Measurements from ENCODE around the gene TRMT112.

Gene TRMT112

DNA sequence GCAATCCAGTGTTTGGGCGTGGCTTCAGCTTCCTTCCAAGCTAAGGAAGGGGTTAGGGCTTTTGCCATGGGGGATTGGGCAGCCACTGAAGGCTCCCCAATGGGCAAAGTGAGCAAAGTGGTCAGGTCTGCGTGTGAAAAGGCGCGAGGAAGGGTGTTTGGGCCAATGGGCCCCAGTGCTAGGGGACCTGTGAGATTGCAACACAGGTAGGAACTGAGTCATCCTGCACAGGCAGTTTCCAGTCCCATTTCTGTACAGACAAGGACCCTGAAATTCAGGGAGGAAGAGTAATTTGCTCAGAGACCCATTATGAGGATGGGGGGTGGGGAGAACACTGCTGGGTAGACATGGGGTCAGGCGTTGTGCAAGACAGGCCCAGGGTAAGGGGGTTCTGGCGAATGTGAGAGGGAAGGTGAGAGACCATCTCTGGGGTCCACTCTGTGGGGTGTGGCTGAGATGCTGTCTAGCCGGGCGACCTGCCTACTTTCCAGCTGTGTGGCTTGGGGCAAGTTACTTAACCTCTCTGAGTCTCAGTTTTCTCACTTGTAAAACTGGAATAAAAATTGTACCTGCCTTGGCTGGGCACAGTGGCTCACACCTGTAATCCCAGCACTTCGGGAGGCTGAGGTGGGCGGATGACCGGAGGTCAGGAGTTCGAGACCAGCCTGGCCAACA, 30.0 kb upstream of the TRMT112 start:
- ChIA-PET CTCF (interaction anchor here (12.3 to 21.8 kb wide), 3 partner anchors 4 to 44 kb away, joined by 127 to 414 read pairs (median 414); partner anchors contain the start of genes CCDC88B, ESRRA and RPS6KA4), POLR2A (no interaction called here)
- no peak for TF ChIP-seq CTCF (IDR thresholded peaks at IDR 0.05; ENCODE audit: insufficient read depth, low read length, missing control alignments)
- H3K4me3 ChIP-seq (ENCODE audit: low read depth, low read length) = no peak overlapping the region
- no peak for DNase-seq (ENCODE audit: low read depth, low spot score)

DNA sequence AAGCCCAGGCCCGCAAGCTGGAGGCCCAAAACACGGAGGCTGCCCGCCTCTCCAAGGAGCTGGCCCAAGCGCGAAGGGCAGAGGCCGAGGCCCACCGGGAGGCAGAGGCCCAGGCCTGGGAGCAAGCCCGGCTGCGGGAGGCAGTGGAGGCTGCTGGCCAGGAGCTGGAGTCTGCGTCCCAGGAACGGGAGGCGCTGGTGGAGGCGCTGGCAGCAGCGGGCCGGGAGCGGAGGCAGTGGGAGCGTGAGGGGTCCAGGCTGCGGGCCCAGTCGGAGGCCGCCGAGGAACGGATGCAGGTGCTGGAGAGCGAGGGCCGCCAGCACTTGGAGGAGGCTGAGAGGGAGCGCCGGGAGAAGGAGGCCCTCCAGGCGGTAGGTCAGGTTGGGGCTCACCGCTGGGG, 27.4 kb upstream of the TRMT112 start:
- DNase-seq (ENCODE audit: low read depth, low spot score) = no peak
- TF ChIP-seq CTCF (IDR thresholded peaks at IDR 0.05; ENCODE audit: insufficient read depth, low read length, missing control alignments) = no peak
- POLR2A ChIA-PET = no interaction called here
- CTCF ChIA-PET = interaction anchor here (2.0 to 21.8 kb wide), 4 partner anchors 5 to 41 kb away, joined by 11 to 414 read pairs (median 214); partner anchors contain the start of genes CCDC88B, PRDX5, RPS6KA4 and TRMT112
- no peak overlapping the region for H3K4me3 ChIP-seq (ENCODE audit: low read depth, low read length)

DNA sequence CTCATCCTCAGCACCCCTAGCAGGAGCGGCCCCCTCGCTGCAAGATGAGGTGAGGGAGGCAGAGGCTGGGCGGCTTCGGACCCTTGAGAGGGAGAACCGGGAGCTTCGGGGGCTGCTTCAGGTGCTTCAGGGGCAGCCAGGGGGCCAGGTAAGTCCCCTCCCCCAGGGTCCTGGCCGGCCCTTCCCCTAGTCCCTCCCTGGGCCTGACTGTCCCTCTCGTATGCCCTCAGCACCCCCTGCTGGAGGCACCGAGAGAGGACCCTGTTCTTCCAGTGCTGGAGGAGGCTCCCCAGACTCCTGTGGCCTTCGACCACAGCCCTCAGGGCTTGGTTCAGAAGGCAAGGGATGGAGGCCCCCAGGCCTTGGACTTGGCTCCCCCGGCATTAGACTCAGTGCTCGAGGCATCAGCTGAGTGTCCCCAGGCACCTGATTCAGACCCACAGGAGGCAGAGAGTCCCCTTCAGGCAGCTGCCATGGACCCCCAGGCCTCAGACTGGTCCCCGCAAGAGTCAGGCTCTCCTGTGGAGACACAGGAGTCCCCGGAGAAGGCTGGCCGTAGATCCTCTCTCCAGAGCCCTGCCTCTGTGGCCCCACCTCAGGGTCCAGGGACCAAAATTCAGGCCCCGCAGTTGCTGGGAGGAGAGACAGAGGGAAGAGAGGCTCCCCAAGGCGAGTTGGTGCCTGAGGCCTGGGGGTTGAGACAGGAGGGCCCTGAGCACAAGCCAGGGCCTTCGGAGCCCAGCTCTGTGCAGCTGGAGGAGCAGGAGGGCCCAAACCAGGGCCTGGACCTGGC, 26.6 kb upstream of the TRMT112 start:
- CTCF ChIA-PET = interaction anchor here (0.8 to 21.8 kb wide), 6 partner anchors 5 to 138 kb away, joined by 3 to 414 read pairs (median 12); partner anchors contain the start of genes CATSPERZ, CCDC88B, ESRRA and PRDX5
- no peak overlapping the region for H3K4me3 ChIP-seq (ENCODE audit: low read depth, low read length)
- DNase-seq (ENCODE audit: low read depth, low spot score) = no peak
- POLR2A ChIA-PET = no interaction called here
- TF ChIP-seq CTCF (IDR thresholded peaks at IDR 0.05; ENCODE audit: insufficient read depth, low read length, missing control alignments) = peak; percentile 25

DNA sequence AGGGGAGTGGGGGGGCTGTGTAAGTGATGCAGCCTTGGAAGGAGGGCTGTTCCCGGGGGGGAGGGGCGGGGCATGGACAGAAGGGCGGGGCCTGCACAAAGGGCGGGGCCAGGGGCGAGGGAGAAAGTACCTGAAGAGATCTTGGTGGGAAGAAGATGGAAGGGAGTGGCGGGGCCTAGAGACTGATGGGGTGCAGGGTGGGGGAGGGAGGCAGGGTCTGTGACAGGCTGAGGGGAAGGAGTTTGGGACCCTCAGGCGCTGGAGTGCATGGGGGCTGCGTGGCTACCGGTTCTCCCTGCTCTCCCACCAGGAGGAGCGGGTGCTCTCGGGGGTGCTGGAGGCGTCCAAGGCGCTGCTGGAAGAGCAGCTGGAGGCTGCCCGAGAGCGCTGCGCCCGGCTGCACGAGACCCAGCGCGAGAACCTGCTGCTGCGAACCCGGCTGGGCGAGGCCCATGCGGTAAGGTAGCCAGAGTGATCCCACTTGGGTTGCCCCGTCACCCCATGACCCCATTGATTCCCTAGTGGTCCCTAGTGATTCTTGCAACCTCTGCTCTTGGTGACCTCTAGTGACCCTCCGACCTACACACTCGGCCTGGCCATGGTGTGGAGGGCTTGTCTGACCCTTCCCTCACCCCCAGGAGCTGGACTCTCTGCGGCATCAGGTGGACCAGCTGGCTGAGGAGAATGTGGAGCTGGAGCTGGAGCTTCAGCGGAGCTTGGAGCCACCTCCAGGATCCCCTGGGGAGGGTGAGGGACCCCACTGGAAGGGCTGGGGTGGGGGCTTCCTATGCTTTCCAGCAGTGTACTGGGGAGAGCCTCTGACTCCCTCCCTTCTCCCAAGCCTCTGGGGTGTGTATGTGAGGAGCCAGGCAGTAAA, 25.7 kb upstream of the TRMT112 start:
- no peak for TF ChIP-seq CTCF (IDR thresholded peaks at IDR 0.05; ENCODE audit: insufficient read depth, low read length, missing control alignments)
- H3K4me3 ChIP-seq (ENCODE audit: low read depth, low read length) = no peak overlapping the region; the same call in 1 of the 2 replicates
- DNase-seq (ENCODE audit: low read depth, low spot score) = no peak
- POLR2A ChIA-PET = interaction anchor here (0.7 to 1.6 kb wide), 4 partner anchors 12 to 72 kb away, joined by 3 to 10 read pairs (median 4); partner anchors contain the start of genes ESRRA and PRDX5
- CTCF ChIA-PET = interaction anchor here (0.8 to 21.8 kb wide), 13 partner anchors 4 to 137 kb away, joined by 3 to 414 read pairs (median 4); partner anchors contain the start of genes CATSPERZ, CCDC88B, ESRRA and PRDX5

GRCh38 chr11:64341851-64342791, 24.8 kb upstream of the TRMT112 start:
- peak overlapping the region; percentile 55 for H3K4me3 ChIP-seq (ENCODE audit: low read depth, low read length)
- CTCF ChIA-PET = interaction anchor here (0.6 to 21.8 kb wide), 17 partner anchors 3 to 136 kb away, joined by 3 to 414 read pairs (median 4); partner anchors contain the start of genes CATSPERZ, CCDC88B, ESRRA and FERMT3
- peak; percentile 28 for DNase-seq (ENCODE audit: low read depth, low spot score)
- POLR2A ChIA-PET = interaction anchor here (0.7 to 1.6 kb wide), 6 partner anchors 10 to 71 kb away, joined by 3 to 10 read pairs (median 3); partner anchors contain the start of genes ESRRA, PRDX5 and TRMT112
- peak; percentile 67 for TF ChIP-seq CTCF (IDR thresholded peaks at IDR 0.05; ENCODE audit: insufficient read depth, low read length, missing control alignments)
